Measurements from ENCODE around the gene PDSS2. TPM values are rescaled to one million over a fixed set of nuclear protein-coding genes. Genes with fewer than 3 reads are reported as not detected.

The PDSS2 gene
- total RNA-seq, 2 experiments from 2014 or later, result 11.5 to 11.8 TPM

DNA sequence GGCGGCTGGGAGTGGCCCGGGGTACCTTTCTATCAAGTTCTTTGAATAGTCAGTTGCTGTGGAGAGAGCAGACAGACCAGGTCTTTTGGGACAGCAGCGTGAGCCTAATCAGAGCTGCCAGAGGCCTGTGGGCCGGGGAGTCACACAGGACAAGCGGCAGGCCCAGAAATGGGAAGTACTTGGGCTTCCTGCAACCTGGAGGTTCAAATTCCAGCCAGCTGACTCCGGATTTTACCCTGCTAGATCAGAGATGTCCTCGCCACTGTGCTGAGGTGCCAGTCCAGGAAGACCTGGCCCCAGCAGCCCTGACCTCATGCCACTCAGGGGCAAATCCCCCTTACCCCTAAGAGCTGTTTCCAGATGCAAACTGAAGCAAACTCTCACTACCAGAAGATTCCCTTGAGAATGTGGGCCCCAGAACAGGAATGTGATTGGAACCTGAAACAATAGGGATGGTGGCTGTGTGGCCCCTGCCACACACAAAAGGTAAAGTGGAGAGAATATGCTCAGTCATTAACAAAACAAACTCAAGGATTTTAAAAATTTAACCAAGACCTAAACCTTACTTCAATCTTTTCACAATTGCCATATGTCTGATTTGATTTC lies 353.8 kb downstream of the PDSS2 start:
- H3K27me3 Mint-ChIP-seq, result no peaks in the 10 kb centered on the region
- no peak overlapping the region for H3K4me3 Mint-ChIP-seq
- no peaks in the 10 kb centered on the region for H3K36me3 Mint-ChIP-seq (ENCODE audit: low read depth)
- no peaks in the 10 kb centered on the region for H3K9me3 Mint-ChIP-seq
- peaks cover 1% of the 10 kb centered on the region for H3K4me1 Mint-ChIP-seq
- no peak for DNase-seq
- CTCF ChIA-PET, result interaction anchor here (1.1 kb wide), 1 partner anchor 8 kb away, joined by 3 read pairs; no protein-coding TSS in a partner anchor
- POLR2A ChIA-PET, result no interaction called here
- H3K27ac Mint-ChIP-seq, result no peak overlapping the region

DNA sequence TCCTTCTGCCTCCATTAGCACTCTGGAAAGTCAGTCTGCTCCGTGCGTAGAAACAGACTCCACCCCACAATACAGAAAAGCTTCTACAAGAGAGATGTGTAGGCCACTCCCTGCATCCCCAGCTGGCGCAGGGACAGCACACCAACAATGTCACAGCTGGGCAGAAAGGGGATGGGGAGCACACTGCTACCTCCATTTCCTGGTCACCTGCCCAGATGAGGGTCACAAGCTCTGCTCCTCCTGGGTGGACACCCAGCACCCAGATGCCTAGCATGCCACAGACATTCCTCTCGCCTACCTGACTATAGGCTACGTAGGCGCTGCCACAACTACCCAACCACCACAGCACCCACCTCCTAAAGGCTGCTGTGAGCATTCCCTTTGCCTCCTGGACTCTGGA lies 356.3 kb downstream of the PDSS2 start:
- Mint-ChIP-seq H3K4me1 (no peaks in the 10 kb centered on the region), H3K4me3 (no peak overlapping the region), H3K27ac (no peak overlapping the region), H3K27me3 (no peaks in the 10 kb centered on the region), H3K36me3 (ENCODE audit: low read depth) (no peaks in the 10 kb centered on the region), H3K9me3 (no peaks in the 10 kb centered on the region)
- DNase-seq, result no peak
- CTCF ChIA-PET, result interaction anchor here (0.6 kb wide), 1 partner anchor 751 kb away, joined by 4 read pairs; no protein-coding TSS in a partner anchor
- POLR2A ChIA-PET, result no interaction called here

Other genes with a start within 250 kb of the PDSS2 start
- gene SOBP, start 30.6 kb upstream of the PDSS2 start, total RNA-seq, result under 1 TPM; 0.33 to 0.38 TPM

Measured in activated CD4-positive, alpha-beta memory T cell treated with anti-CD3 and anti-CD28 coated beads, Interleukin-2, amount 10 ng/mL, durations not matched to agents 7 days and 5 days (primary cell).